Esophagus muscularis mucosa (tissue), 4 donors: ENCODE measurements around the gene HAUS5.

Source experiments
- CTCF ChIP-seq, 3 experiments: fragments of 200-600 bp in 2 of 3; fragments of 450-650 bp in 1 of 3; sonication (generic) in 2 of 3; IDR thresholded peaks; one replicate each; pipeline ENCODE4 v1.5.1; 2017 to 2019; ENCODE audit warnings: antibody characterized with exemption in 3 of 3, mild to moderate bottlenecking in 2 of 3, moderate library complexity in 1 of 3
- EP300 ChIP-seq: sonication (generic); formaldehyde crosslinking; IDR thresholded peaks from one replicate; pipeline ENCODE4 v1.6.1; 2017; ENCODE audit warnings: antibody characterized with exemption
- POLR2A ChIP-seq: fragments of 450-650 bp; IDR thresholded peaks from one replicate; pipeline ENCODE4 v1.6.1; 2017; ENCODE audit warnings: antibody characterized with exemption, moderate library complexity, mild to moderate bottlenecking, low read depth
- POLR2AphosphoS5 ChIP-seq, 2 donors: sonication (generic); formaldehyde crosslinking; IDR thresholded peaks; one replicate each; pipeline ENCODE4 v1.6.1; 2017; ENCODE audit warnings: antibody characterized with exemption in 2 of 2

- TF ChIP-seq POLR2A, result no peak
- no peak for TF ChIP-seq EP300
- no peak for TF ChIP-seq CTCF (IDR thresholded peaks at IDR 0.05)
- TF ChIP-seq POLR2AphosphoS5 (IDR thresholded peaks at IDR 0.05), result no peak
Observed at GRCh38 chr19:35609851-35610353, 2.6 kb upstream of the HAUS5 start.
